Left ventricle myocardium inferior (tissue), 1 donor: ENCODE measurements around the gene TMEM207. TPM values are rescaled to one million over a fixed set of nuclear protein-coding genes. Genes with fewer than 3 reads are reported as not detected.
"Not testable (repeated sequence)": the region's sequence is repeated elsewhere in the genome, so short reads cannot be mapped to it uniquely, and the experiment has no call there.

Experiments
- DNase-seq: peaks from one replicate; pipeline ENCODE4 v3.0.0-alpha.2; 2020
- H3K27ac ChIP-seq: fragments of 200-600 bp; replicated peaks from 2 replicates; pipeline ENCODE4 v1.8.0; 2021
- H3K27me3 ChIP-seq: fragments of 200-600 bp; 2 replicates; pipeline ENCODE4 v1.8.0; 2021; ENCODE audit warnings: low read depth
- H3K36me3 ChIP-seq: fragments of 200-600 bp; 2 replicates; pipeline ENCODE4 v1.8.0; 2021
- H3K4me1 ChIP-seq: fragments of 200-600 bp; 2 replicates; pipeline ENCODE4 v1.8.0; 2021
- H3K4me3 ChIP-seq: fragments of 200-600 bp; 2 replicates; pipeline ENCODE4 v1.8.0; 2021; ENCODE audit warnings: mild to moderate bottlenecking, moderate library complexity
- H3K9me3 ChIP-seq: fragments of 200-600 bp; replicated peaks from 2 replicates; pipeline ENCODE4 v1.8.0; 2021
- intact Hi-C: fragments of 100-400 bp; cut with micrococcal nuclease; formaldehyde crosslinking; loops from one replicate; pipeline ENCODE4 v1.11.0; 2022
- total RNA-seq: library from RNA; stranded (reverse); fragmentation: NEBNext Ultra II Directional; extraction: Animal tissue kit (Norgen Biotek cat#: 25700); gene quantifications from one replicate; pipeline ENCODE4 v1.2.1, GENCODE V29; 2021
- TF ChIP-seq, protein P1 (sequence below): fragments of 200-600 bp; IDR thresholded peaks from 2 replicates; pipeline ENCODE4 v1.8.0; 2021; ENCODE audit warnings: antibody characterized with exemption, mild to moderate bottlenecking, borderline replicate concordance
- donor health status: DM: no; HTN: yes; CAD: no; lungs with severe emphysema.

Gene TMEM207
- total RNA-seq, 1 donor from 2014 or later = not detected

GRCh38 chr3:190486908-190487607, 37.4 kb upstream of the TMEM207 start:
- TF ChIP-seq, protein P1, sequence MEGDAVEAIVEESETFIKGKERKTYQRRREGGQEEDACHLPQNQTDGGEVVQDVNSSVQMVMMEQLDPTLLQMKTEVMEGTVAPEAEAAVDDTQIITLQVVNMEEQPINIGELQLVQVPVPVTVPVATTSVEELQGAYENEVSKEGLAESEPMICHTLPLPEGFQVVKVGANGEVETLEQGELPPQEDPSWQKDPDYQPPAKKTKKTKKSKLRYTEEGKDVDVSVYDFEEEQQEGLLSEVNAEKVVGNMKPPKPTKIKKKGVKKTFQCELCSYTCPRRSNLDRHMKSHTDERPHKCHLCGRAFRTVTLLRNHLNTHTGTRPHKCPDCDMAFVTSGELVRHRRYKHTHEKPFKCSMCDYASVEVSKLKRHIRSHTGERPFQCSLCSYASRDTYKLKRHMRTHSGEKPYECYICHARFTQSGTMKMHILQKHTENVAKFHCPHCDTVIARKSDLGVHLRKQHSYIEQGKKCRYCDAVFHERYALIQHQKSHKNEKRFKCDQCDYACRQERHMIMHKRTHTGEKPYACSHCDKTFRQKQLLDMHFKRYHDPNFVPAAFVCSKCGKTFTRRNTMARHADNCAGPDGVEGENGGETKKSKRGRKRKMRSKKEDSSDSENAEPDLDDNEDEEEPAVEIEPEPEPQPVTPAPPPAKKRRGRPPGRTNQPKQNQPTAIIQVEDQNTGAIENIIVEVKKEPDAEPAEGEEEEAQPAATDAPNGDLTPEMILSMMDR = no peak
- Histone ChIP-seq H3K4me3 (peak overlapping the region; percentile 60), H3K27ac (peak overlapping the region; percentile 85), H3K27me3 (peaks cover 18% of the 10 kb centered on the region), H3K9me3 (no peaks in the 10 kb centered on the region), H3K4me1 (peaks cover 20% of the 10 kb centered on the region), H3K36me3 (no peaks in the 10 kb centered on the region)
- no peak for DNase-seq
- intact Hi-C loops = no loop called here

DNA sequence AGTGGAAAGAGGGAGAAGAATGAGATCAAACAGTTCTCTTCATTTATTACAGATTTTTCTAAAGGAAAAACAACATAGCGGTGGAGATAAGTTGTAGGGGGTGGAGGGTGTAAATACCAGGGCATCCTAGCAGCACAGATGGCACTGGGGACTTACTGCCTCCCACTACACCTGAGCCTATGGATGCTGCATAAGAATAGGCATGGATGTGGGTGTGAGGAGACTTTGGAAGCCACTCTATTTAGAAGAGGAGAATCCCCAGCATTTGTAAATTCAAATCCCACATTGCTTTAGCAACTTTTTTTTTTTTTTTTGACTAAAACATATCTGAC, 36.8 kb upstream of the TMEM207 start:
- peaks cover 20% of the 10 kb centered on the region for H3K4me1 ChIP-seq
- H3K9me3 ChIP-seq = no peaks in the 10 kb centered on the region
- intact Hi-C loops = no loop called here
- no peak overlapping the region for H3K4me3 ChIP-seq
- H3K27me3 ChIP-seq = peaks cover 18% of the 10 kb centered on the region
- no peak for DNase-seq
- no peak overlapping the region for H3K27ac ChIP-seq
- TF ChIP-seq, protein P1 = no peak
- no peaks in the 10 kb centered on the region for H3K36me3 ChIP-seq

DNA sequence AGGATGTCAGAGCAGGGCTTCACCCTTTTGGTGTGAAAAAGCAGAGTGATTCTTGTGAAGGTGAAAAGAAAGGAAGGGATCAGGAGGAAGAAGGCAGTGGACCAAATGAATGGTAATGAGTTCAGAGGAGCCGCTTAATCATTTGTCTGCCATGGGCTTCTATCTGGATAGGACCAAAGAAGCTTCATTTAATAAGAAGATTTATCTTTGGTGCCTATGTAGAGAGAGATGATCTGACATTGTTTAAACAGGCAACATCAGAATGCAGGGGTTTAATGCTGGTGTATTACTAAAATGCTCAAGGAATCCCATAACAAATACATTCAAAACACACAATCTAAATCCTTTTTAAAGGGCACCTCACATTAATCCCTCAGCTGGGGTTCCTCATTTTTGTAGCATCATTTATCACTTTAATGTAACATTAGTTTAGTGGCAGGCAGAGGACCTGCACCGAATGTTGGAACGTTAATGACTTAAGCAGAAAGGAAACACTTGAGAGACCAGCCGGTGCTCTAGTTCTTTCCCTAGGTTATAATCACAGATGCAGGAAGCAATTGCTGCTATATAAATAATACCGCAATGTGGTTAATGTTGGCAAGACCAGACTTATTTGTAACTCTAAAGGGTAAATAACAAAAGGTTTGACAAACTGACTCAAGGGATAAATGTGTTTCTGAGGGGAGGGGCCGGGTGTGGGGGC, 36.3 kb upstream of the TMEM207 start:
- TF ChIP-seq, protein P1 = no peak
- intact Hi-C loops = no loop called here

GRCh38 chr3:190481779-190482178, 32.1 kb upstream of the TMEM207 start:
- Histone ChIP-seq H3K27me3 (no peaks in the 10 kb centered on the region), H3K27ac (no peak overlapping the region), H3K9me3 (no peaks in the 10 kb centered on the region), H3K36me3 (no peaks in the 10 kb centered on the region), H3K4me1 (peaks cover 15% of the 10 kb centered on the region), H3K4me3 (no peak overlapping the region)
- intact Hi-C loops = no loop called here
- TF ChIP-seq, protein P1 = no peak
- DNase-seq = no peak

More for the DNA sequence above, 36.3 kb upstream of the TMEM207 start:
- no peak overlapping the region for H3K27ac ChIP-seq
- DNase-seq = no peak
- H3K36me3 ChIP-seq = no peaks in the 10 kb centered on the region
- peaks cover 18% of the 10 kb centered on the region for H3K27me3 ChIP-seq
- no peaks in the 10 kb centered on the region for H3K9me3 ChIP-seq
- peaks cover 20% of the 10 kb centered on the region for H3K4me1 ChIP-seq
- no peak overlapping the region for H3K4me3 ChIP-seq

DNA sequence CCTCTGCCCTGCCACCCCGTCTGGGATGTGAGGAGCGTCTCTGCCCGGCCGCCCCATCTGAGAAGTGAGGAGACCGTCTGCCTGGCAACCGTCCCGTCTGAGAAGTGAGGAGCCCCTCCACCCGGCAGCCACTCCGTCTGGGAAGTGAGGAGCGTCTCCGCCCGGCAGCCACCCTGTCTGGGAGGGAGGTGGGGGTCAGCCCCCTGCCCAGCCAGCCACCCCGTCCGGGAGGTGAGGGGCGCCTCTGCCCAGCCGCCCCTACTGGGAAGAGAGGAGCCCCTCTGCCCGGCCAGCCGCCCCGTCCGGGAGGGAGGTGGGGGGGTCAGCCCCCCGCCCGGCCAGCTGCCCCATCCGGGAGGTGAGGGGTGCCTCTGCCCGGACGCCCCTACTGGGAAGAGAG, 23.6 kb upstream of the TMEM207 start:
- H3K27ac ChIP-seq, H3K4me1 ChIP-seq, H3K36me3 ChIP-seq, H3K4me3 ChIP-seq, intact Hi-C loops, H3K27me3 ChIP-seq, DNase-seq: not testable (repeated sequence)
- H3K9me3 ChIP-seq = peaks cover 20% of the 10 kb centered on the region

DNA sequence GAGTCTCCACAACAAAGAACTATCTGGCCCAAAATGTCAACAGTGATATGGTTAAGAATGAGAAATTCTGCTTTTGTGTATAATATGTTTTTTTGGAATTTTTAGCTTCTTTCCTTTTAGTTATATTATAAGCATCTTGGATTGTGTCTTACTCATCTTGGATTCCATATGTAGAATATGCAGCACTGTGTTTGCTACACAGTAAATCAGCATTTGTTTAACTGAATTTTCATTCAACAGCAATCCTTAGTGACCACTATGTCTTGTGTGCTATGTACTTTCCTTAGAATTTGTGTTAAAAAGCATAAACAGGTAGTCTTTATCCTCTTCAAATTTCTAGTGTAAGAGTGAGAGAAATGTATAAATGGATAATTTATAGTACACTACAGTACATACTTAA, 18.2 kb upstream of the TMEM207 start:
- TF ChIP-seq, protein P1 = no peak
- intact Hi-C loops = no loop called here
- Histone ChIP-seq H3K36me3 (no peaks in the 10 kb centered on the region), H3K4me3 (no peak overlapping the region), H3K4me1 (no peaks in the 10 kb centered on the region), H3K9me3 (peaks cover 20% of the 10 kb centered on the region), H3K27me3 (peaks cover 5% of the 10 kb centered on the region), H3K27ac (no peak overlapping the region)
- DNase-seq = no peak
